ENCODE results near the gene SCNN1A. TPM values are rescaled to one million over a fixed set of nuclear protein-coding genes. Genes with fewer than 3 reads are reported as not detected.

SCNN1A gene
- total RNA-seq, 1 donor from 2014 or later, result 20.3 TPM

DNA sequence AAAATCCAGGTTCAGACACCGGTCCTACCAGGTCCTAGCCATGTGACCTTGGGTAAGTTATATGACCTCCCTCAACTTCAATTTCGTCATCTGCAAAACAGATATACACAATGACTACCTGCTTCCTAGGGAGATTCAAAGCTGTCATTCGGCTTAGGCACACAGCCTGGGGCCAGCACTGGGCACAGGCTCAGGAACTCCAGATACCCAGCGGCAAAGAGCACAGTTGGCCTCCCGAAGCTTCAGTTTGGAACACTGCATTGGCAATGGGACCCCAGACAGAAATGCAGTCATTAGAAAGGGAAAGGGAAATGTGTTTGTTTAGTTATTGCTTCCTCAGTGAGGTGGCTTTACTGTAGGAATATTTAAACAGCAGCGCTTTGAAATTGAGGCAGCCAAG is 53.5 kb downstream of the SCNN1A start:
- no peak for DNase-seq (ENCODE audit: low spot score in 2 of 2, unreplicated experiment in 2 of 2)
- H3K9me3 Mint-ChIP-seq, result no peaks in the 10 kb centered on the region
- TF ChIP-seq, protein P1, sequence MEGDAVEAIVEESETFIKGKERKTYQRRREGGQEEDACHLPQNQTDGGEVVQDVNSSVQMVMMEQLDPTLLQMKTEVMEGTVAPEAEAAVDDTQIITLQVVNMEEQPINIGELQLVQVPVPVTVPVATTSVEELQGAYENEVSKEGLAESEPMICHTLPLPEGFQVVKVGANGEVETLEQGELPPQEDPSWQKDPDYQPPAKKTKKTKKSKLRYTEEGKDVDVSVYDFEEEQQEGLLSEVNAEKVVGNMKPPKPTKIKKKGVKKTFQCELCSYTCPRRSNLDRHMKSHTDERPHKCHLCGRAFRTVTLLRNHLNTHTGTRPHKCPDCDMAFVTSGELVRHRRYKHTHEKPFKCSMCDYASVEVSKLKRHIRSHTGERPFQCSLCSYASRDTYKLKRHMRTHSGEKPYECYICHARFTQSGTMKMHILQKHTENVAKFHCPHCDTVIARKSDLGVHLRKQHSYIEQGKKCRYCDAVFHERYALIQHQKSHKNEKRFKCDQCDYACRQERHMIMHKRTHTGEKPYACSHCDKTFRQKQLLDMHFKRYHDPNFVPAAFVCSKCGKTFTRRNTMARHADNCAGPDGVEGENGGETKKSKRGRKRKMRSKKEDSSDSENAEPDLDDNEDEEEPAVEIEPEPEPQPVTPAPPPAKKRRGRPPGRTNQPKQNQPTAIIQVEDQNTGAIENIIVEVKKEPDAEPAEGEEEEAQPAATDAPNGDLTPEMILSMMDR (IDR thresholded peaks at IDR 0.05; ENCODE audit: unreplicated experiment), result no peak
- H3K36me3 Mint-ChIP-seq, result peaks cover 4% of the 10 kb centered on the region
- no peaks in the 10 kb centered on the region for H3K27me3 Mint-ChIP-seq (ENCODE audit: low read depth)
- no peak overlapping the region for H3K27ac Mint-ChIP-seq
- no peak overlapping the region for H3K4me3 Mint-ChIP-seq
- peaks cover 26% of the 10 kb centered on the region for H3K4me1 Mint-ChIP-seq

DNA sequence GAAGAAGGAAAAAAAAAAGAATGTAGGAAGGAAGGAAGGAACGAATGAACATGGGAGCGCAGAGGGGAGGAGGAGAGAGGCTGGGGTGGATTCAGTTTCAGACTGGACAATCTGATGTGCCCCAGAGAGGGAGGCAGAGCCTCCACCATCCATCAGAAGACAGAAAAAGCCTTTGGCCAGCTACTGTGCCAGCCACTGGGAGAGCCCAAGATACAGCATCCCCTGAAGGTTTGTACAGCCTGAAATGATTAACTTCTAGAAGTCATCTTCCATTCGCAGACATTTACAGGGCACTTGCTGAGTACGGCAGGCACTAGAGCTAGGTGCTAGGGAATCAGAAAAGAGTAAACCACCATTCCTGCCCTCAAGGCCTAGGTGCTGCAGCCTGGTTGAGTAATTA is 55.9 kb downstream of the SCNN1A start:
- peaks cover 22% of the 10 kb centered on the region for H3K4me1 Mint-ChIP-seq
- peaks cover 4% of the 10 kb centered on the region for H3K36me3 Mint-ChIP-seq
- no peak overlapping the region for H3K4me3 Mint-ChIP-seq
- TF ChIP-seq, protein P1 (IDR thresholded peaks at IDR 0.05; ENCODE audit: unreplicated experiment), result no peak
- no peaks in the 10 kb centered on the region for H3K9me3 Mint-ChIP-seq
- H3K27me3 Mint-ChIP-seq (ENCODE audit: low read depth), result no peaks in the 10 kb centered on the region
- no peak overlapping the region for H3K27ac Mint-ChIP-seq
- no peak for DNase-seq (ENCODE audit: low spot score in 2 of 2, unreplicated experiment in 2 of 2)

DNA sequence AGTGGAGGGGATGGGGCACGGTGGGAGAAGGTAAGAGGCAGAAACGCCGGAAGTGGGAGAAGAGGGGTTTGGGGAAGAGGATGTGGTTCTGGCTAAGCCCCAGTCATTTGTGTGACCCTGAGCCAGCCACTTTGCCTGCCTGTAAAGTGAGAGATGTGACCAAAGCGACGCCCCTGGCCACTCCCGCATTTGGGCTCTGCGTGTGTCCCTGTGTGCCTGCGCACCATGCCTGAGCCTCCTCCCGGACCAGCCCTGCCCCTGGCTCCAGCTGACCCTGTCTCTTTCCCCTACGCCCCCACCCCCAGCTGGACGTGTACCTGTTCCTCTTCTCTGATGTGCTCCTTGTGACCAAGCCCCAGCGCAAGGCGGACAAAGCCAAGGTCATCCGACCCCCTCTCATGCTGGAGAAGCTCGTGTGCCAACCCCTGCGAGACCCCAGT is 56.9 kb downstream of the SCNN1A start:
- Mint-ChIP-seq H3K9me3 (no peaks in the 10 kb centered on the region), H3K4me3 (no peak overlapping the region), H3K27me3 (ENCODE audit: low read depth) (no peaks in the 10 kb centered on the region), H3K36me3 (peaks cover 4% of the 10 kb centered on the region), H3K4me1 (peaks cover 14% of the 10 kb centered on the region), H3K27ac (no peak overlapping the region)
- TF ChIP-seq, protein P1 (IDR thresholded peaks at IDR 0.05; ENCODE audit: unreplicated experiment), result no peak
- DNase-seq (ENCODE audit: low spot score in 2 of 2, unreplicated experiment in 2 of 2), result no peak

DNA sequence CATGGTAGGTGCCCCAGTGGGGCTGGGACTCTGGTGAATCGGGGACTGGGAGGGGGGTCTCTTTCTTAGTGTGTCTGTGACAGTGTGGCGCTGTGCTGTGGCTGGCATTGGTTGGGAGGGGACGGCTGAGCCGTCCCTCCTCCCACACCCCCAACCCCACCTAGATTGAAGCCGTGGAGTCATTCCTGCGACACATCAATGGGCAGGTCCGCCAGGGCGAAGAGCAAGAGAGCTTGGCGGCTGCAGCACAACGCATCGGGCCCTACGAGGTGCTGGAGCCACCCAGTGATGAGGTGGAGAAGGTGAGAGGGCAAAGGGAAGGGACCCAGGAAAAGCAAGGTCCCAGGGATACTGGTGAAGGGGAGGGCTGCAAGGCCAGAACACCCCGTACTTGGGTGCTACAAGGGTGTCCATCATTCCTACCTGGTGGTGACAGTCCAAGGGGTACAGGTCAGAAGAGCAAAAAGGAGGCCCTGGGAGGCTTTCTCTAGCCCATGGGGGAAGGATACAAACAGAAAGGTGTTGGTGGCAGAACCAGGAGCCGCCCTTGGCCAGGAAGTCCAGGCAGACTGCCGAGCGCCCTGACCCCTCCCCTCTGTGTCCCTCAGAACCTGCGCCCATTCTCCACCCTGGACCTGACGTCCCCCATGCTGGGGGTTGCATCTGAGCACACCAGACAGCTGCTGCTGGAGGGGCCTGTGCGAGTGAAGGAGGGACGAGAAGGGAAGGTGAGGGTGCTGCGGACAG is 57.5 kb downstream of the SCNN1A start:
- Mint-ChIP-seq H3K4me3 (no peak overlapping the region), H3K4me1 (peaks cover 12% of the 10 kb centered on the region), H3K27me3 (ENCODE audit: low read depth) (no peaks in the 10 kb centered on the region)

DNA sequence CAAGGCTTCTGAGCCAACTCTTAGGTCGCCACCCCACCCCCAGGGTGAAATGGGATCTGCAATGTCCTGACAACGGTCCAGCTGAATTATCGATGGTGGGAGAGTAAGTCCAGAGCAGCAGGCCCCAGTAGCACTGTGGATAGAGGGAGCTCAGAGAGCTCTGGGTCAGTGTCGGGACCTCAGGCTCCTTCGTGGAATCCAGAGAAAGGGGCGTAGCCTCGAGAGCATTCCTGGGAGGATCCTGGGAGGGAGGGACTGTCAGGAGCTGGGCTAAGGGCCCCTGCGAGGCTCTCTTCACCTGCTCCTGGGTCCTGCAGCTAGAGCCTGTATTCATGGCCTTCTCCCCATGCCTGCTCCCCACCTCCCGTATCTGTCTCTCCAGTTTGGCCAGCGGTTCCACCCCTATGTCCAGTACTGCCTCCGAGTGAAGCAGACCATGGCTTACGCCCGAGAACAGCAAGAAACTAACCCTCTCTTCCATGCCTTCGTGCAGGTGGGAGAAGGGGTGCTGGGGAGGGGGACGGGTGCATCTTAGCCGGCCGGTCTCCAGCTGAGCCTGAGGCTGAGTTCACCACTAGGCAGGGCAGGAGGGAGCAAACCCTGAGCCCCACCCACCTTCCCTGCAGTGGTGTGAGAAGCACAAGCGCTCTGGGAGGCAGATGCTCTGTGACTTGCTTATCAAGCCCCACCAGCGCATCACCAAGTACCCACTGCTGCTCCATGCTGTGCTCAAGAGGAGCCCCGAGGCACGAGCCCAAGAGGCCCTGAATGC is 58.3 kb downstream of the SCNN1A start:
- TF ChIP-seq, protein P1 (IDR thresholded peaks at IDR 0.05; ENCODE audit: unreplicated experiment), result no peak
- peaks cover 4% of the 10 kb centered on the region for H3K36me3 Mint-ChIP-seq
- H3K4me1 Mint-ChIP-seq, result peaks cover 18% of the 10 kb centered on the region
- no peaks in the 10 kb centered on the region for H3K27me3 Mint-ChIP-seq (ENCODE audit: low read depth)
- no peak for DNase-seq (ENCODE audit: low spot score in 2 of 2, unreplicated experiment in 2 of 2)
- H3K9me3 Mint-ChIP-seq, result no peaks in the 10 kb centered on the region
- H3K4me3 Mint-ChIP-seq, result no peak overlapping the region
- no peak overlapping the region for H3K27ac Mint-ChIP-seq

More for the DNA sequence above, 57.5 kb downstream of the SCNN1A start:
- TF ChIP-seq, protein P1 (IDR thresholded peaks at IDR 0.05; ENCODE audit: unreplicated experiment), result no peak
- Mint-ChIP-seq H3K27ac (no peak overlapping the region), H3K9me3 (no peaks in the 10 kb centered on the region), H3K36me3 (peaks cover 4% of the 10 kb centered on the region)
- no peak for DNase-seq (ENCODE audit: low spot score in 2 of 2, unreplicated experiment in 2 of 2)

Data from mesothelial cell of epicardium (in vitro differentiated cells).